GM12892 (cell line): ENCODE results near the gene ANKRD40.

Experiments used
- POLR2A ChIP-seq: IDR thresholded peaks from 2 replicates; pipeline ENCODE4 v1.6.1; 2011; ENCODE audit warnings: low read depth, low read length, control low read depth
- POLR2AphosphoS5 ChIP-seq: IDR thresholded peaks from 2 replicates; pipeline ENCODE4 v1.6.1; 2011; ENCODE audit warnings: low read depth, low read length, control low read depth

DNA sequence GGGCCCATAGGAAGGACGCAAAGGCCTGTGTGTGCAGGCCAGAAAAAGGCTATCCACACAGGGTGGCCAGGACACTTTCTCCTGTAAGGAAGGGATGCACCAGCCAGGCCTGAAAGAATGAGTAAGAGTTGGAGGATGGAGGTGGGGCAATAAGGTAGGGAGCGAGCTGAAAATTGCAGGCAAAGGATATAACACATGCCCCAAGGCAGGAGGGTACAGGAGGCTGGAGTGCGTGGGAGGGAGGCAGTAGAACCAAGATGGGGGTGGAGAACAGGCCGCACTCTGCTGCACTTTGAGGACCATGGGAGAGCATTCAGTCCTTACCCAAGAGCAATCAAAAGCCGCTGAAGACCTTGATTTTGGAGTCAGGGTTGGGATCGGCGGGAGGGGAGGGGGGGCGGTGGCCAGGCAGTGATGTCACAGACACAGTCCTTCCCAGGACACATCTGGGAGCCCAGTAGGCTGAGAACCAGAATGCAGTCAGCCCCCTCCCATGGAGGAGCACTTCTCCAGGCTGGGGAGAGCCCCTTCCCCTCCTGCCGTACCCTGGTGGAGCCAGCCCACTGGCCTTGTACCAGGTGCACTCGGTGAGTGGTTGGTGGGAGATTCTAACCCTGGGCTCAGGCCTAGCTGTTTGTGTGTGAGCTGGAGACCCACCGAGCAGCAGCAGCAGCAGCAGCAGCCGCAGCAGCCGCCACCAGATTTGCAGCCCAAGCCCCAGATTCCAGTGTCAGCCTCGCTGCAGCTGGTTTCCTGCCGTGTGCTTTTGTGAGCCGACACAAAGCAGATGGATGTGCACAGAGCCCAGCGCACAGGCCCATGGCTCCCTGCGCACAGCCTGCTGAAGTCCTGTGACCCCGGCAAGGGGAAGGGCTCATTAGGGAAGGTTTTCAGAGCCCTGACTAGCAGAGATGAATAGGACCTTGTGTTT lies 17.5 kb downstream of the ANKRD40 start:
- no peak for TF ChIP-seq POLR2A
- TF ChIP-seq POLR2AphosphoS5, result no peak
